GM23248 (cell line): ENCODE results near the gene MTA3. TPM values are rescaled to one million over a fixed set of nuclear protein-coding genes. Genes with fewer than 3 reads are reported as not detected.

ENCODE experiments used
- DNase-seq: peaks from one replicate; pipeline ENCODE4 v3.0.0-alpha.2; 2015
- H2AFZ ChIP-seq: fragments of 200-600 bp; sonication (generic); 2 replicates; pipeline ENCODE4 v1.6.1; 2016; ENCODE audit warnings: antibody characterized with exemption
- H3F3A ChIP-seq: fragments of 200-600 bp; sonication (generic); 2 replicates; pipeline ENCODE4 v1.6.1; 2016; ENCODE audit warnings: mild to moderate bottlenecking, antibody characterized with exemption, mixed run types; ENCODE audit not compliant: insufficient read depth
- H3K27ac ChIP-seq: fragments of 200-600 bp; sonication (generic); 2 replicates; pipeline ENCODE4 v1.5.1; 2016; ENCODE audit warnings: mild to moderate bottlenecking
- H3K27me3 ChIP-seq: fragments of 200-600 bp; sonication (generic); replicated peaks from 2 replicates; pipeline ENCODE4 v1.6.1; 2016; ENCODE audit warnings: mild to moderate bottlenecking; ENCODE audit not compliant: insufficient read depth
- H3K36me3 ChIP-seq: fragments of 200-600 bp; sonication (generic); 2 replicates; pipeline ENCODE4 v1.6.1; 2016; ENCODE audit warnings: low read depth, mild to moderate bottlenecking
- H3K4me1 ChIP-seq: fragments of 200-600 bp; sonication (generic); 2 replicates; pipeline ENCODE4 v1.6.1; 2016; ENCODE audit warnings: mild to moderate bottlenecking; ENCODE audit not compliant: insufficient read depth
- H3K4me2 ChIP-seq: fragments of 200-600 bp; sonication (generic); one replicate; pipeline ENCODE4 v1.6.1; 2016; ENCODE audit warnings: mild to moderate bottlenecking; ENCODE audit not compliant: unreplicated experiment
- H3K4me3 ChIP-seq: fragments of 200-600 bp; sonication (generic); 2 replicates; pipeline ENCODE4 v1.5.1; 2016; ENCODE audit warnings: mild to moderate bottlenecking
- H3K79me2 ChIP-seq: fragments of 200-600 bp; sonication (generic); 2 replicates; pipeline ENCODE4 v1.6.1; 2016; ENCODE audit warnings: mild to moderate bottlenecking; ENCODE audit not compliant: insufficient read depth
- H3K9ac ChIP-seq: fragments of 200-600 bp; sonication (generic); 2 replicates; pipeline ENCODE4 v1.6.1; 2016; ENCODE audit warnings: mild to moderate bottlenecking
- H3K9me2 ChIP-seq: fragments of 200-600 bp; sonication (generic); 2 replicates; pipeline ENCODE4 v1.6.1; 2016; ENCODE audit warnings: mixed run types, mild to moderate bottlenecking, moderate library complexity; ENCODE audit not compliant: insufficient read depth
- H3K9me3 ChIP-seq: fragments of 200-600 bp; sonication (generic); one replicate; pipeline ENCODE4 v1.6.1; 2017; ENCODE audit warnings: low read depth
- H4K20me1 ChIP-seq: fragments of 200-600 bp; sonication (generic); 2 replicates; pipeline ENCODE4 v1.6.0; 2016; ENCODE audit not compliant: insufficient read depth
- EZH2 ChIP-seq: fragments of 200-600 bp; sonication (generic); IDR thresholded peaks from 2 replicates; pipeline ENCODE4 v1.6.1; 2018; ENCODE audit warnings: antibody characterized with exemption, mild to moderate bottlenecking; ENCODE audit not compliant: insufficient read depth, poor library complexity, severe bottlenecking
- EZH2phosphoT487 ChIP-seq: fragments of 200-600 bp; sonication (generic); IDR thresholded peaks from 2 replicates; pipeline ENCODE4 v1.6.1; 2018; ENCODE audit warnings: antibody characterized with exemption, moderate library complexity, mild to moderate bottlenecking, low read depth; ENCODE audit not compliant: insufficient read depth
- WGBS, 2 experiments: methylation state at CpG; one replicate each; pipeline ENCODE4 v1.1.6; 2015 to 2017; ENCODE audit warnings: low lambda C conversion rate in 2 of 2, low coverage in 1 of 2; ENCODE audit errors: missing lambda C conversion rate in 2 of 2; 5-methylcytosine and 5-hydroxymethylcytosine counted together
- in situ Hi-C: fragments of 300-500 bp; cut with MboI; formaldehyde crosslinking; loops from 2 replicates; pipeline ENCODE4 v1.15.0; 2020
- polyA plus RNA-seq: library from polyadenylated mRNA; unstranded; fragments of >200 nt; fragmentation: Nextera tagmentation; extraction: Ambion mirVana; gene quantifications from 2 replicates; pipeline ENCODE4 v1.2.1, GENCODE V29; 2016
- total RNA-seq: library from RNA; depleted of rRNA; stranded (reverse); fragments of >200 nt; shearing (Covaris generic); gene quantifications from 2 replicates; pipeline ENCODE4 v1.2.3, GENCODE V29; 2014

The MTA3 gene
- total and polyA plus RNA-seq, 2 experiments from 2014 or later: 25.7 to 29.7 TPM

- TF ChIP-seq EZH2phosphoT487 (no peak), EZH2 (no peak)
- no peaks in the 10 kb centered on the region for H3K27me3 ChIP-seq
- H3K4me3 ChIP-seq: no peak overlapping the region
- H3K4me1 ChIP-seq: no peaks in the 10 kb centered on the region
- no peak overlapping the region for H3K9ac ChIP-seq
- H4K20me1 ChIP-seq: no peaks in the 10 kb centered on the region
- H3K9me2 ChIP-seq: no peaks in the 10 kb centered on the region
- no peaks in the 10 kb centered on the region for H3K79me2 ChIP-seq
- no peak for DNase-seq
- in situ Hi-C loops: no loop called here
- no peak overlapping the region for H3K4me2 ChIP-seq
- H3K36me3 ChIP-seq: no peaks in the 10 kb centered on the region
- no peaks in the 10 kb centered on the region for H3K9me3 ChIP-seq
- H3F3A ChIP-seq: no peaks in the 10 kb centered on the region
- H2AFZ ChIP-seq: no peak overlapping the region
- 13 to 17% methylated on average over 1 of the region's 1 CpG for WGBS, 2 experiments
- H3K27ac ChIP-seq: no peak overlapping the region
Observed at GRCh38 chr2:42560899-42561298, 7.5 kb upstream of the MTA3 start.

GRCh38 chr2:42562474-42563144, 5.8 kb upstream of the MTA3 start:
- Histone ChIP-seq H3K9me3 (no peaks in the 10 kb centered on the region), H3K27ac (no peak overlapping the region), H3K27me3 (no peaks in the 10 kb centered on the region), H3K4me3 (no peak overlapping the region), H3K36me3 (no peaks in the 10 kb centered on the region), H3K79me2 (no peaks in the 10 kb centered on the region), H3K4me2 (no peak overlapping the region), H2AFZ (no peak overlapping the region), H3F3A (peaks cover 16% of the 10 kb centered on the region), H3K9me2 (no peaks in the 10 kb centered on the region), H4K20me1 (no peaks in the 10 kb centered on the region), H3K9ac (no peak overlapping the region), H3K4me1 (peaks cover 7% of the 10 kb centered on the region; the same call in 1 of the 2 replicates)
- in situ Hi-C loops: no loop called here
- DNase-seq: no peak
- TF ChIP-seq EZH2 (no peak), EZH2phosphoT487 (no peak)
- WGBS, 2 experiments: 65 to 70% methylated on average over 4 of the region's 4 CpGs

- H3K27me3 ChIP-seq: no peaks in the 10 kb centered on the region
- TF ChIP-seq EZH2phosphoT487 (no peak), EZH2 (no peak)
- no peaks in the 10 kb centered on the region for H4K20me1 ChIP-seq
- DNase-seq: no peak
- H3K4me2 ChIP-seq: no peak overlapping the region
- H3K36me3 ChIP-seq: no peaks in the 10 kb centered on the region
- no peak overlapping the region for H3K27ac ChIP-seq
- peaks cover 17% of the 10 kb centered on the region for H3K79me2 ChIP-seq
- in situ Hi-C loops: no loop called here
- H3K9me3 ChIP-seq: no peaks in the 10 kb centered on the region
- 81 to 89% methylated on average over 3 of the region's 3 CpGs for WGBS, 2 experiments
- no peaks in the 10 kb centered on the region for H3K9me2 ChIP-seq
- H3F3A ChIP-seq: peaks cover 21% of the 10 kb centered on the region
- no peak overlapping the region for H2AFZ ChIP-seq
- no peak overlapping the region for H3K4me3 ChIP-seq
- H3K9ac ChIP-seq: no peak overlapping the region
- peaks cover 20% of the 10 kb centered on the region; the same call in 1 of the 2 replicates for H3K4me1 ChIP-seq
Observed at GRCh38 chr2:42566025-42566424, 2.4 kb upstream of the MTA3 start.

GRCh38 chr2:42566837-42567321, 1.6 kb upstream of the MTA3 start:
- Histone ChIP-seq H3K9me2 (no peaks in the 10 kb centered on the region), H3K79me2 (peaks cover 26% of the 10 kb centered on the region), H3K27me3 (no peaks in the 10 kb centered on the region), H3K9me3 (no peaks in the 10 kb centered on the region), H3K27ac (no peak overlapping the region), H3K9ac (no peak overlapping the region), H3K4me3 (no peak overlapping the region), H3K36me3 (no peaks in the 10 kb centered on the region), H3K4me1 (peaks cover 20% of the 10 kb centered on the region; the same call in 1 of the 2 replicates), H3K4me2 (no peak overlapping the region), H3F3A (peaks cover 21% of the 10 kb centered on the region), H2AFZ (no peak overlapping the region; the same call in 1 of the 2 replicates), H4K20me1 (no peaks in the 10 kb centered on the region)
- TF ChIP-seq EZH2phosphoT487: no peak
- no peak for TF ChIP-seq EZH2
- peak; percentile 43 for DNase-seq
- in situ Hi-C loops: no loop called here
- WGBS, 2 experiments: 75 to 79% methylated on average over 3 of the region's 3 CpGs
